ENCODE results near the gene CCDC106. TPM values are rescaled to one million over a fixed set of nuclear protein-coding genes. Genes with fewer than 3 reads are reported as not detected.

CCDC106 gene
- total RNA-seq, 1 experiment from 2014 or later, result 47.8 TPM

DNA sequence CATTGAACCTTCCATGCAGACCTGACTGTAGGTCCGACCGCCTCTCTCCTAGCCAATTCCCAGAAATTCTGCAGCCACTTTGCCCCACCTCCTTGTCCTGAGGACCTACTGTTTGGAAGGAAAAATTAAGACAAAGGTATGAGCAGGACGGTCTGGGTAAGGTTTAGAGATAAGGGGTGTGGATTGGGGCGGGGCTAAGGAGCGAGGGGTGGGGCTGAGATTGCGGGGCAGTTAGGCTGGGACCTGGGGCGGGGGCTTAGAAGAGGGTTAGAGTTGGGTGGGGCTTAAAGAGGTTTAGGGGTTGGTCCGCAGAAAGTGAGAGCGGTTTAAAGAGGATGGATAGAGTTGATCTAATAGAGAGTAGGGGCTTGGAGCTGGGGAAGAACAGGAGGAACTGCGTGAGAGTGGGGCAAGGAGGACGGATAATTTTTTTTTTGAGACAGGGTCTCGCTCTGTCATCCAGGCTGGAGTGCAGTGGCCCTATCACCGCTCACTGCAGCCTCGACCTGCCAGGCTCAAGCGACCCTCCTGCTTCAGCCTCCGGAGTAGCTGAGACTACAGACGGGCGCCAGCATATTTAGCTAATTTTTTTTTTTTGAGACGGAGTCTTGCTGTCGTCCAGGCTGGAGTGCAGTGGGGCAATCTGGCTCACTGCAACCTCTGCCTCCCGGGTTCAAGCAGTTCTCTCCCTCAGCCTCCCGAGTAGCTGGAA lies 44.3 kb upstream of the CCDC106 start:
- no peak overlapping the region for H3K4me3 ChIP-seq (ENCODE audit: low read depth in 2 of 2, low read length in 2 of 2)

DNA sequence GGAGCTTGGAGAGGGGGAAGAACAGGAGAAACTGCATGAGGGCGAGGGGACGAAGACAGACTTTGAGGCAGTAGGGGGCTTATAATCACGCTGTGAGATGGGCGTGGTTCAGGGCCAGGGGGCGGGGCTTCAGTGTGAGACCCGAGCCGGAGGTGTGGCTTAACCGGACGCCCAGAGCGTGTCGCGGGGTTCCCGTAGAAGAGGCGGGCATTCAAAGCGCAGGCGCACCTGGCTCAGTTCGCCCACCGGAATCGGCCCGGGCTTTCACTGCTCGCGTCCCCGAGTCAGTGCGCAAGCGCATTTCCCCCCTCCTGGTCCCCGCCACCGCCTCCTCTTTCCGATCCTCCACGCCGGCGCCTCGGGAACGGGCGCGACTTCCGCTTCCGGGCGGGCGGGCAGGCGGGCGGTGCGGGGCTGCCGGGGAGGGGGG lies 42.8 kb upstream of the CCDC106 start:
- TF ChIP-seq, protein P1, sequence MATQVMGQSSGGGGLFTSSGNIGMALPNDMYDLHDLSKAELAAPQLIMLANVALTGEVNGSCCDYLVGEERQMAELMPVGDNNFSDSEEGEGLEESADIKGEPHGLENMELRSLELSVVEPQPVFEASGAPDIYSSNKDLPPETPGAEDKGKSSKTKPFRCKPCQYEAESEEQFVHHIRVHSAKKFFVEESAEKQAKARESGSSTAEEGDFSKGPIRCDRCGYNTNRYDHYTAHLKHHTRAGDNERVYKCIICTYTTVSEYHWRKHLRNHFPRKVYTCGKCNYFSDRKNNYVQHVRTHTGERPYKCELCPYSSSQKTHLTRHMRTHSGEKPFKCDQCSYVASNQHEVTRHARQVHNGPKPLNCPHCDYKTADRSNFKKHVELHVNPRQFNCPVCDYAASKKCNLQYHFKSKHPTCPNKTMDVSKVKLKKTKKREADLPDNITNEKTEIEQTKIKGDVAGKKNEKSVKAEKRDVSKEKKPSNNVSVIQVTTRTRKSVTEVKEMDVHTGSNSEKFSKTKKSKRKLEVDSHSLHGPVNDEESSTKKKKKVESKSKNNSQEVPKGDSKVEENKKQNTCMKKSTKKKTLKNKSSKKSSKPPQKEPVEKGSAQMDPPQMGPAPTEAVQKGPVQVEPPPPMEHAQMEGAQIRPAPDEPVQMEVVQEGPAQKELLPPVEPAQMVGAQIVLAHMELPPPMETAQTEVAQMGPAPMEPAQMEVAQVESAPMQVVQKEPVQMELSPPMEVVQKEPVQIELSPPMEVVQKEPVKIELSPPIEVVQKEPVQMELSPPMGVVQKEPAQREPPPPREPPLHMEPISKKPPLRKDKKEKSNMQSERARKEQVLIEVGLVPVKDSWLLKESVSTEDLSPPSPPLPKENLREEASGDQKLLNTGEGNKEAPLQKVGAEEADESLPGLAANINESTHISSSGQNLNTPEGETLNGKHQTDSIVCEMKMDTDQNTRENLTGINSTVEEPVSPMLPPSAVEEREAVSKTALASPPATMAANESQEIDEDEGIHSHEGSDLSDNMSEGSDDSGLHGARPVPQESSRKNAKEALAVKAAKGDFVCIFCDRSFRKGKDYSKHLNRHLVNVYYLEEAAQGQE (IDR thresholded peaks at IDR 0.05; ENCODE audit: insufficient read depth in 1 of 2, low read depth in 2 of 2, low read length in 1 of 2), result 0 out of 4 replicates have a peak, but pooled peaks of 1 of the 2 experiments have one; percentile 32
- TF ChIP-seq SIN3A (IDR thresholded peaks at IDR 0.05; ENCODE audit: borderline replicate concordance, insufficient read depth, low read depth, low read length), result no peak
- TF ChIP-seq TCF7L2 (IDR thresholded peaks at IDR 0.05; ENCODE audit: low read depth, low read length), result peak; percentile 25; the same call in 1 of the 2 replicates
- TF ChIP-seq, protein P2, sequence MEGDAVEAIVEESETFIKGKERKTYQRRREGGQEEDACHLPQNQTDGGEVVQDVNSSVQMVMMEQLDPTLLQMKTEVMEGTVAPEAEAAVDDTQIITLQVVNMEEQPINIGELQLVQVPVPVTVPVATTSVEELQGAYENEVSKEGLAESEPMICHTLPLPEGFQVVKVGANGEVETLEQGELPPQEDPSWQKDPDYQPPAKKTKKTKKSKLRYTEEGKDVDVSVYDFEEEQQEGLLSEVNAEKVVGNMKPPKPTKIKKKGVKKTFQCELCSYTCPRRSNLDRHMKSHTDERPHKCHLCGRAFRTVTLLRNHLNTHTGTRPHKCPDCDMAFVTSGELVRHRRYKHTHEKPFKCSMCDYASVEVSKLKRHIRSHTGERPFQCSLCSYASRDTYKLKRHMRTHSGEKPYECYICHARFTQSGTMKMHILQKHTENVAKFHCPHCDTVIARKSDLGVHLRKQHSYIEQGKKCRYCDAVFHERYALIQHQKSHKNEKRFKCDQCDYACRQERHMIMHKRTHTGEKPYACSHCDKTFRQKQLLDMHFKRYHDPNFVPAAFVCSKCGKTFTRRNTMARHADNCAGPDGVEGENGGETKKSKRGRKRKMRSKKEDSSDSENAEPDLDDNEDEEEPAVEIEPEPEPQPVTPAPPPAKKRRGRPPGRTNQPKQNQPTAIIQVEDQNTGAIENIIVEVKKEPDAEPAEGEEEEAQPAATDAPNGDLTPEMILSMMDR (IDR thresholded peaks at IDR 0.05), result no peak
- TF ChIP-seq POLR2AphosphoS5 (IDR thresholded peaks at IDR 0.05; ENCODE audit: low read depth, low read length), result peak; percentile 86
- POLR2A ChIA-PET, result no interaction called here
- Histone ChIP-seq H3K9me3 (ENCODE audit: control insufficient read depth, insufficient read depth, low read depth, low read length) (no peaks in the 10 kb centered on the region), H3K27me3 (ENCODE audit: control insufficient read depth, insufficient read depth, low read length) (no peaks in the 10 kb centered on the region), H3K36me3 (ENCODE audit: control insufficient read depth, insufficient read depth, low read length) (no peaks in the 10 kb centered on the region), H3K4me3 (ENCODE audit: low read depth in 2 of 2, low read length in 2 of 2) (peak overlapping the region; percentile 62 to 74), H3K27ac (ENCODE audit: low read length) (peak overlapping the region; percentile 97), H3K4me1 (ENCODE audit: control insufficient read depth, insufficient read depth, low read length) (peaks cover 21% of the 10 kb centered on the region)
- in situ Hi-C loops (cut with HindIII; ENCODE audit: low pct_unique_long_range_greater_than_20kb, low sequenced_read_pairs), result no loop called here
- CTCF ChIA-PET, result interaction anchor here (0.6 to 1.6 kb wide), 4 partner anchors 12 to 138 kb away, joined by 3 to 10 read pairs (median 4); no protein-coding TSS in a partner anchor
- intact Hi-C loops (cut with micrococcal nuclease; ENCODE audit: unreplicated experiment), result no loop called here
- peak; percentile 88 for ATAC-seq
- BruUV-seq (replicated peaks), result no TSS peak
- DNase-seq (ENCODE audit: low read depth, low spot score), result peak; percentile 97

More for the DNA sequence above, 44.3 kb upstream of the CCDC106 start:
- CTCF ChIA-PET, result interaction anchor here (1.2 kb wide), 1 partner anchor 136 kb away, joined by 3 read pairs; no protein-coding TSS in a partner anchor
- intact Hi-C loops (cut with micrococcal nuclease; ENCODE audit: unreplicated experiment), result no loop called here
- ATAC-seq (no peak), DNase-seq (ENCODE audit: low read depth, low spot score) (no peak)
- BruUV-seq (replicated peaks), result no TSS peak
- POLR2A ChIA-PET, result interaction anchor here (0.5 to 1.0 kb wide), 4 partner anchors 20 to 464 kb away, joined by 3 to 9 read pairs (median 5); partner anchors contain the start of gene ZNF784
- Histone ChIP-seq H3K27ac (ENCODE audit: low read length) (peak overlapping the region; percentile 51), H3K9me3 (ENCODE audit: control insufficient read depth, insufficient read depth, low read depth, low read length) (no peaks in the 10 kb centered on the region), H3K36me3 (ENCODE audit: control insufficient read depth, insufficient read depth, low read length) (no peaks in the 10 kb centered on the region), H3K27me3 (ENCODE audit: control insufficient read depth, insufficient read depth, low read length) (no peaks in the 10 kb centered on the region), H3K4me1 (ENCODE audit: control insufficient read depth, insufficient read depth, low read length) (peaks cover 21% of the 10 kb centered on the region)
- in situ Hi-C loops (cut with HindIII; ENCODE audit: low pct_unique_long_range_greater_than_20kb, low sequenced_read_pairs), result no loop called here
- TF ChIP-seq, protein P1 (IDR thresholded peaks at IDR 0.05; ENCODE audit: insufficient read depth in 1 of 2, low read depth in 2 of 2, low read length in 1 of 2), result no peak
- TF ChIP-seq, protein P2 (IDR thresholded peaks at IDR 0.05), result no peak
- TF ChIP-seq POLR2AphosphoS5 (IDR thresholded peaks at IDR 0.05; ENCODE audit: low read depth, low read length) (no peak), SIN3A (IDR thresholded peaks at IDR 0.05; ENCODE audit: borderline replicate concordance, insufficient read depth, low read depth, low read length) (no peak), TCF7L2 (IDR thresholded peaks at IDR 0.05; ENCODE audit: low read depth, low read length) (no peak)
